ENCODE measurements around the gene ATL1. TPM values are rescaled to one million over a fixed set of nuclear protein-coding genes. Genes with fewer than 3 reads are reported as not detected.

ATL1 gene
- total RNA-seq, 2 donors from 2014 or later, result 0.88 to 1.7 TPM

DNA sequence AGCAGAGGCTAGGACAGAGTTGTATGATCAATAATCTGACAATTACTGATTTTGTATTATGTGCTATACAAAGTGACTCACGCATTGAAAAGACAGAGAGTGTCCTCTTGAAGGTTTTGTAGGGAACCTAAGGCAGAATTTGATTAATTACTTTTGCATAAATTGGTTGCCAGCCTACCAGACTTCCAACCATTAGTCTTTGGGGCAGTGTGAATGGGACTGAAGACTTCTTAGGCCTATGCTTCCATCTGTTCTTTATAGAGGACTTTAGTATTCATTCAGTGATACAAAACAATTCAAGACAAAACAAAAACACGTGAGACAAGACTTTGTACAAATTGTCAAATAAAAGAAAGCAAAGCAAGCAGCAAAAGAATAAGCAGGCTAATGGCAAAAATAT is 46.5 kb downstream of the ATL1 start:
- Histone ChIP-seq H3K4me1 (ENCODE audit: control insufficient read depth, insufficient read depth, low read length) (no peaks in the 10 kb centered on the region), H3K27ac (ENCODE audit: low read depth, low read length) (no peak overlapping the region), H3K4me3 (ENCODE audit: low read length) (no peak overlapping the region), H3K27me3 (ENCODE audit: control insufficient read depth, insufficient read depth, low read length, poor library complexity, severe bottlenecking) (no peaks in the 10 kb centered on the region), H3K9me3 (ENCODE audit: control insufficient read depth, low read length) (no peaks in the 10 kb centered on the region), H3K36me3 (ENCODE audit: control insufficient read depth, insufficient read depth, low read length) (no peaks in the 10 kb centered on the region), H3K9ac (ENCODE audit: extremely low read depth, low read length, poor library complexity, severe bottlenecking) (no peak overlapping the region)
- Mint-ChIP-seq H3K27me3 (ENCODE audit: insufficient read depth) (no peaks in the 10 kb centered on the region), H3K4me1 (no peaks in the 10 kb centered on the region), H3K9me3 (no peaks in the 10 kb centered on the region), H3K27ac (no peak overlapping the region), H3K36me3 (ENCODE audit: low read depth) (no peaks in the 10 kb centered on the region), H3K4me3 (no peak overlapping the region)
- no peak for DNase-seq
- WGBS, 2 experiments (ENCODE audit: insufficient coverage in 1 of 2, insufficient read length in 1 of 2), result 76 to 80% methylated on average over 1 to 2 of the region's 2 CpGs
- TF ChIP-seq, protein P1, sequence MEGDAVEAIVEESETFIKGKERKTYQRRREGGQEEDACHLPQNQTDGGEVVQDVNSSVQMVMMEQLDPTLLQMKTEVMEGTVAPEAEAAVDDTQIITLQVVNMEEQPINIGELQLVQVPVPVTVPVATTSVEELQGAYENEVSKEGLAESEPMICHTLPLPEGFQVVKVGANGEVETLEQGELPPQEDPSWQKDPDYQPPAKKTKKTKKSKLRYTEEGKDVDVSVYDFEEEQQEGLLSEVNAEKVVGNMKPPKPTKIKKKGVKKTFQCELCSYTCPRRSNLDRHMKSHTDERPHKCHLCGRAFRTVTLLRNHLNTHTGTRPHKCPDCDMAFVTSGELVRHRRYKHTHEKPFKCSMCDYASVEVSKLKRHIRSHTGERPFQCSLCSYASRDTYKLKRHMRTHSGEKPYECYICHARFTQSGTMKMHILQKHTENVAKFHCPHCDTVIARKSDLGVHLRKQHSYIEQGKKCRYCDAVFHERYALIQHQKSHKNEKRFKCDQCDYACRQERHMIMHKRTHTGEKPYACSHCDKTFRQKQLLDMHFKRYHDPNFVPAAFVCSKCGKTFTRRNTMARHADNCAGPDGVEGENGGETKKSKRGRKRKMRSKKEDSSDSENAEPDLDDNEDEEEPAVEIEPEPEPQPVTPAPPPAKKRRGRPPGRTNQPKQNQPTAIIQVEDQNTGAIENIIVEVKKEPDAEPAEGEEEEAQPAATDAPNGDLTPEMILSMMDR (conservative IDR thresholded peaks at IDR 0.05), result no peak

DNA sequence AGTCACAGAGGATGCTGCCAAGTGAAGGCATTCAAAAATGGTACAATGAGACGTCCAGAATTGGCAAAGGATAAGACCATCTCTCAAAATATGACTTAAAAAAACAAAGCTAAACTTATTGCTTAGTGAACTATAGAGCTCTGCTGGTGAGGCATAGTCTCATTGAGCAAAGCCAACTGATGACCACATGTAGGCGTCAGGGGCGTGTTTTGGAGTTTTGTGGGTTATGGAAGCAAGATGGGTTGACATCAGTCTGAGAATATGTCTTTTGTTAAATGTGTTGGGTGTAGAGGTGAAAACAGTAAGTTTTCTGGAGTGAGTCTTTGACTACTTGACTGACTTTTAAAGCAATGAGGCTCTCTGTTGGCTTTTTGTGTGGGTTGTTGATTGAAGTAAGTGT is 47.2 kb downstream of the ATL1 start:
- no peaks in the 10 kb centered on the region for H3K4me1 Mint-ChIP-seq
- no peak overlapping the region for H3K27ac Mint-ChIP-seq
- DNase-seq, result no peak
- no peaks in the 10 kb centered on the region for H3K27me3 Mint-ChIP-seq (ENCODE audit: insufficient read depth)
- TF ChIP-seq, protein P1 (conservative IDR thresholded peaks at IDR 0.05), result no peak
- no peaks in the 10 kb centered on the region for H3K36me3 ChIP-seq (ENCODE audit: control insufficient read depth, insufficient read depth, low read length)
- WGBS, 2 experiments (ENCODE audit: insufficient coverage in 1 of 2, insufficient read length in 1 of 2), result 82 to 94% methylated on average over 3 of the region's 3 CpGs
- H3K4me3 Mint-ChIP-seq, result no peak overlapping the region
- no peaks in the 10 kb centered on the region for H3K36me3 Mint-ChIP-seq (ENCODE audit: low read depth)
- H3K4me1 ChIP-seq (ENCODE audit: control insufficient read depth, insufficient read depth, low read length), result no peaks in the 10 kb centered on the region
- no peaks in the 10 kb centered on the region for H3K9me3 ChIP-seq (ENCODE audit: control insufficient read depth, low read length)
- no peak overlapping the region for H3K9ac ChIP-seq (ENCODE audit: extremely low read depth, low read length, poor library complexity, severe bottlenecking)
- no peak overlapping the region for H3K4me3 ChIP-seq (ENCODE audit: low read length)
- H3K9me3 Mint-ChIP-seq, result no peaks in the 10 kb centered on the region
- H3K27me3 ChIP-seq (ENCODE audit: control insufficient read depth, insufficient read depth, low read length, poor library complexity, severe bottlenecking), result no peaks in the 10 kb centered on the region
- no peak overlapping the region for H3K27ac ChIP-seq (ENCODE audit: low read depth, low read length)

DNA sequence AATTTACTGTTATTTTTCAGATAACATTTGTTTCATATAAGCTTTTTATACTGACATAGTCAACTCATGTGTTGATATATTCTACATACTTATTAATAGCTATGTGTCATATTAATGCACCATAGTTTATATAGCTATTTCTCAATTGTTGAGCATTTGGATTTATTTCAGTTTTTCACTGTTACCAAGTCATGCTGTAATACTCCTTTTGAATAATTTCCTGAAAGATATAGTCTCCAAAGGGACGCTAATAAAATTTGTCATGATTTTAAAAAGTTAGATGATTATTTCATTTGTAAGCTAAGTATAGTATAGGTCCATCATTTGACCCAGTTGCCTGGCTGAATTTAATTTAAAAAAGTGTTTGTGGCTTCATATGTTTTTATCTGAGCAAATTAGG is 47.8 kb downstream of the ATL1 start:
- Mint-ChIP-seq H3K36me3 (ENCODE audit: low read depth) (no peaks in the 10 kb centered on the region), H3K27me3 (ENCODE audit: insufficient read depth) (no peaks in the 10 kb centered on the region), H3K27ac (no peak overlapping the region), H3K4me3 (no peak overlapping the region), H3K9me3 (no peaks in the 10 kb centered on the region), H3K4me1 (no peaks in the 10 kb centered on the region)
- TF ChIP-seq, protein P1 (conservative IDR thresholded peaks at IDR 0.05), result no peak
- 95 to 100% methylated on average over 1 of the region's 1 CpG for WGBS, 2 experiments (ENCODE audit: insufficient coverage in 1 of 2, insufficient read length in 1 of 2)
- Histone ChIP-seq H3K27ac (ENCODE audit: low read depth, low read length) (no peak overlapping the region), H3K27me3 (ENCODE audit: control insufficient read depth, insufficient read depth, low read length, poor library complexity, severe bottlenecking) (no peaks in the 10 kb centered on the region), H3K9me3 (ENCODE audit: control insufficient read depth, low read length) (no peaks in the 10 kb centered on the region), H3K4me1 (ENCODE audit: control insufficient read depth, insufficient read depth, low read length) (no peaks in the 10 kb centered on the region), H3K9ac (ENCODE audit: extremely low read depth, low read length, poor library complexity, severe bottlenecking) (no peak overlapping the region), H3K36me3 (ENCODE audit: control insufficient read depth, insufficient read depth, low read length) (no peaks in the 10 kb centered on the region), H3K4me3 (ENCODE audit: low read length) (no peak overlapping the region)
- DNase-seq, result no peak
